T follicular helper cell (primary cell): ENCODE results near the gene CST3.
A peak's percentile ranks its signal among the peaks of the same experiment; 100 is the strongest.
"Not testable (repeated sequence)": the region's sequence is repeated elsewhere in the genome, so short reads cannot be mapped to it uniquely, and the experiment has no call there.

Source experiments
- DNase-seq: peaks from one replicate; pipeline ENCODE4 v3.0.0-alpha.2; 2020; ENCODE audit warnings: low read depth

Gene CST3

DNA sequence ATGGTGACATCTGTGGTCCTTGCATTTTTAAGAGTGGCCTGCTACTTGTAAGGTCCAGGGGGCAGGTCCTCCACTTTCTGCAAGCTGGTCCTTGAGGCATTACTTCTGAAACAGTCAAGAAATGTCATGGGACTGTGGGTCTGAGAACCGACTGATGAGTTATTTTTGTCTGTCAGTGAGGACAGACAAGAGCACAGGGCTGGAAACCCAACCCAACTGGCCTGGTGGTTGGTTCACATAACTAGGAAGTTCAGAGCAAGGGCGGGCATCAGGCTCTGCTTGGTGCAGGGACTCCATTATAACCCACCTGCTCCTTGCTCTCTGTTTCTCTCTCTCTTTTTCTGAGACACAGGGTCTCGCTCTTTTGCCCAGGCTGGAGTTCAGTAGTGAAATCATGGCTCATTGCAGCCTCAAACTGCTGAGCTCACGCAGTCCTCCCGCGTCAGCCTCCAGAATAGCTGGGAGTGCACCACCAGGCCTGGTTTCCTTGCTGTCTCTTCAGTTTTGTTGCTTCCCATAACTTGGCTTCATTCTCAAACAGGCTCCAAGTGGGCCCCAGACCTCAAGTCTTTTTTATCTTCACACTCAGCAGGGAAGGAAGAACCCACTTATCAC is 9.2 kb downstream of the CST3 start:
- DNase-seq, result no peak

DNA sequence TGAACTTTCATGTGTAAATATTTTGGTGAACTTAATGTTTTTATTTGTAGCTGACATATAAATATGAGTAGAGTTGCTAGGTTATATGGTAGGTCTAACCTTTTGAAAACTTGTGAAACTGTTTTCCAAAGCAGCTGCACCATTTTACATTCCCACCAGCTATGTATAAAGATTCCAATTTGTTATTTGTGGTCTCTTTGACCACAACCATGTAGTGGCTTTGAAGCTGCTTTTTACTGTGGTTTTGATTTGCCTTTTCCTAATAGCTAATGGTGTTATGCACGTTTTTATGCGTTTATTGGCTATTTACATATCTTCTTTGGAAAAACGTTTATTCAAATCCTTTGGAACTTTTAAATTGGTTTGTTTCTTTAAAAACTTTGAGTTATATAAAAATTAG is 10.3 kb downstream of the CST3 start:
- no peak for DNase-seq

DNA sequence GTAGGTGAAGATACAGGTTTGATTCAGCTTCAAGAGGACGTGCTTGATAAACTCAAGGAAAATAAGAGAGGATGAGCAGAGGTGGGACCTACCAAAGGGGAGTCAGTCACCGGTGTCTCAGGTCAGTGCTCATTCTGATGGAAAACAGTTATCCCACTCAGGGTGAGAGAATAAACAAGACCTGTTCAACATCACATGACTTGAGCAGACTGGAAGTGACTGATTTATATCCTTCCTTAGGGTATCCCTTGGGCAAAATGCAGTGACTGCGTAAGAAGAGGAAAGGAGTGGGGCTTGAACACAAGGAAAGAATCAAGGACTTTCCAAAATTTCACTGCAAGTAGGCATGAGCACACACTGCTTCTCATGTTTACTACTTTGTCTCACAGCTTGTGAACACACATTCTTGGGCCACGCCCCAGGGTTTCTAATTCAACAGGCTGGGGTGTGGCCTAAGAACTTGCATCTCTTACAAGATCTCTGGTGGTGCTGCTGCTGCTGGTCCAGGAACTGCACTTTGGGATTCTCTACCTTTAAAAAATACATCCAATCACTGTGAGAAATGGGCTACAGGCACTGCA is 11.6 kb downstream of the CST3 start:
- DNase-seq, result no peak

DNA sequence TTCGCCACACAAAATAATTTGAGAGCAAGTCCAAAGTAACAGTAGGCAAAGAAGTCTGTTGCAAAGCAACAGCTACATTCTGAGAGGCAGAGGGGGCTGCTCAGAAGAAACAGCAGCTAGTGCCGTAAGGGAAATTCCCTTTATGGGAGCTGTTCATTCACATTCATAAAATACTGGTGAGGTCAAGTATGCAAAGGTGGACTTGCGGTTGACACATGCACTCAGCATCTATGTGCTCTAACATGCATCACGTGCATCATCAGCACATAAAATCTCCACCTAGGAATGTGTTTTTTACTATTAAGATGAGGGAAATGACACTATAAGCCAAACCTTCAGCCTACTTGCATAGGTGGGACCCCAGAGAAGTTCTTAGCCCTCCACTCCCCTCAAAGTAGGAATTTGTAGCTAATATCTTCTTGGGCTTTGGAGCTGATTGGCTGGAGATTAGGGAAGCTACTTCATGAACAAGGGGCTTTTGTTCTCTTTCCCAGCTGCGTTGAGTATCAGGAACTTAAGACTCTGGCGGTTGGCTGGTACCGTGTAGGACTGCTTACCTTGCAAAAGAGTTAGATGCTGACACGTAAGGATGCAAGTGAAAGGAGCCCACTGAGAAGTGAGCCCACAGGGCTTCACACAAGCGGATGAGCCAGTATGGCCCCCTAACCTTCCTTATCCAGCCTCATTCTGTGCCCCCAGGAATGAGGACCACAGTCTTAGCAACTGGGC is 12.4 kb downstream of the CST3 start:
- no peak for DNase-seq

DNA sequence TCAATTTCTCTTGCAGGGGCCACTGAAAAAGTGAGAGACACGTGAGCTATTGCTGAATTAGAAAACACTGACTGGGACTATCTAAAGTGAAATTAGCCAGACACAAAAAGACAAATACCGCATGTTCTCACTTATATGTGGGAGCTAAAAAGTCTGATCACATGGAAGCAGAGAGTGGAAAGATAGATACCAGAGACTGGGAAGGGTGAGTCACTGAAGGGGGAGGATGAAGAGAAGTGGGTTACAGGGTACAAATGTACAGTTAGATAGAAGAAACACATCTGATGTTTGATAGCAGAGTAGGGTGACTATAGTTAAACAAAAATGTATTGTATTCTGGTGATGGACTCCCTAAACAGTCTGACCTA is 13.4 kb downstream of the CST3 start:
- no peak for DNase-seq

DNA sequence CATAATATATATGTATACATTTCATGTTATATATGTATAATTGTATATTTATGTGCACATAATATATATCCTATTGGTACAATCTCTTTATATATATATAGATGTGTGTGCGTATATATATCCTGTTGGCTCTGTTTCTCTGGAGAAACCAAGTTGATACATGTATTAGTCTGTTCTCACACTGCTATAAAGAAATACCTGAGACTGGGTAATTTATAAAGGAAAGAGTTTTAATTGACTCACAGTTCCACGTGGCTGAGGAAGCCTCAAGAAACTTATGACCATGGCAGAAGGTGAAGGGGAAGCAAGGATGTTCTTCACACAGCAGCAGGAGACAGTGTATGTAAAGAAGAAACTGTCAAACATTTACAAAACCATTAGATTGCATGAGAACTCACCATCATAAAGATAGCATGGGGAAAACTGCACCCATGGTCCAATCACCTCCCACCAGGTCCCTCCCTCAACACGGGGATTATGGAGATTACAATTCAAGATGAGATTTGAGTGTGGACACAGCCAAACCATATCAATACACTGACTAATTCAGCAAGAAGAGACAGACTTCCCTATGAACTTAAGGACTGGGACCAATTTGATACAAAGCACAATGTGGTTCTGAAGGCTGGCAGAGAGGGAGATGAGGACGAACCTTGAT is 14.0 kb downstream of the CST3 start:
- no peak for DNase-seq

DNA sequence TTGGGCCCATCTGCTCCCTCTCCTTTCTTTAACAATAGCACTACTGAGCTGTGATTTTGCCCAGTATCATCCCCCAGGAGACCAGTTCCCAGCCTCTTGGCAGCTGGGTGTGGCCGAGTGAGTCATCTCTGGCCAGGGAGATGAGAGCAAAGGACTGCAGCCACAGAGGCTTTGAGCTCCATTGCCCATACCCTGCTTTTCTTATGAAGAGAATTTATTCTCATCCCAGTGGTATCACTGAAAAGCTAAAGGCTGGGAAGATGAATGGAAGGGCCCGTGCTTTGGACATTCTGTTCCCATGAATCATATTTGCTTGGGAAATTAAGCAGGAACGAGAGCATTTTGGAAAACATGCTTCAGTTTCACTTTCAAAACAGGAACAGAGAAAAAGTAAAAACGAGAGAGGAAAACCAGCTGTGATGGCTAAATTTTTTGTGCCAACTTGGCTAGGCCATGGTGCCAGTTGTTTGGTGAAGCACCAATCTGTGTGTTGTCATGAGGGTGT is 14.9 kb downstream of the CST3 start:
- DNase-seq, result no peak

DNA sequence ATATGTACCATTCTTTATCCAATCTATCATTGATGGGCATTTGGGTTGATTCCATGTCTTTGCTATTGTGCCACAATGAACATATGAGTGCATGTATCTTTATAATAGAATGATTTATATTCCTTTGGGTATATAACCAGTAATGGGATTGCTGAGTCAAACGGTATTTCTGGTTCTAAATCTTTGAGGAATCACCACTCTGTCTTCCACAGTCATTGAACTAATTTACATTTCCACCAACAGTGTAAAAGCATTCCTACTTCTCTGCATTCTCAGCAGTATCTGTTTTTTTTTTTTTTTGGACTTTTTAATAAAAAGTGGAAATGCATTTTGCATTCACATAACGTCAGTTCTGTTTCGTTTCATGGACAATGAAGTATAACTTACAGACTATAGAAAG is 15.4 kb downstream of the CST3 start:
- not testable (repeated sequence) for DNase-seq

DNA sequence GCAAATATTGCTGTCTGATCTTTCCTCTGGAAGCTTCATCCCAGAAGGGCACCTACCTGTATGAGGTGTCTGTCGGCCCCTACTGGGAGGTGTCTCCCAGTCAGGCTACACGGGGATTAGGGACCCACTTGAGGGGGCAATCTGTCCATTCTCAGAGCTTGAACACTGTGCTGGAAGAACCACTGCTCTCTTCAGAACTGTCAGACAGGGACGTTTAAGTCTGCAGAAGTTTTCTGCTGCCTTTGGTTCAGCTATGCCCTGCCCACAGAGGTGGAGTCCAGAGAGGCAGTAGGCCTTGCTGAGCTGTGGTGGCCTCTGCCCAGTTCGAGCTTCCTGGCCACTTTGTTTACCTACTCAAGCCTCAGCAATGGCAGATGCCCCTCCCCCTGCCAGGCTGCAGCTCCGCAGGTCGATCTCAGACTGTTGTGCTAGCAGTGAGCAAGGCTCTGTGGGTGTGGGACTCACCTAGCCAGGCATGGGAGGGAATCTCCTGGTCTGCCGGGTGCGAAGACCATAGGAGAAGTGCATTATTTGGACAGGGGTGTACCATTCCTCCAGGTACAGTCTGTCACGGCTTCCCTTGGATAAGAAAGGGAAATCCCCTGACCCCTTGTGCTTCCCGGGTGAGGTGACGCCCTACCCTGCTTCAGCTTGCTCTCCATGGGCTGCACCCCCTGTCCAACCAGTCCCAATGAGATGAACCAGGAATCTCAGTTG is 16.9 kb downstream of the CST3 start:
- DNase-seq, result not testable (repeated sequence)

DNA sequence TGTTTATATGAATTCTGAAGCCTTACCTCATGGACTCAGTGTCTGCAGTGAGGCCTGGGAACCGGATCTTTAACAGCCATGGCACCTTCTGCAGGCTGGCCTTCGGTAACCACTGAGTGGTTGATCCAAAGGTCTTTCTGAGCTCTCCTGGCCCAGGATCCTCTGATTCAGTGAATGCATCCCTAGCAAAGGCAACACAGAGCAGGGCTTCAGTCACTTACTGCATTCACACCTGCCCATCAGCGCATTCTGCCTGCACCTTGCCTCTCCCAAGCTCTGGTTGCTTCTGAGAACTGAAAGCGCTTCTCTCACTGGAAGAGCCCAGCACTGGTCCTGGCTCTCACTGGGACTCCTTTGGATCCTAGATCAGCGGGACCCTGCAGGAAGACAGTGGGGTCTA is 23.6 kb downstream of the CST3 start:
- no peak for DNase-seq

DNA sequence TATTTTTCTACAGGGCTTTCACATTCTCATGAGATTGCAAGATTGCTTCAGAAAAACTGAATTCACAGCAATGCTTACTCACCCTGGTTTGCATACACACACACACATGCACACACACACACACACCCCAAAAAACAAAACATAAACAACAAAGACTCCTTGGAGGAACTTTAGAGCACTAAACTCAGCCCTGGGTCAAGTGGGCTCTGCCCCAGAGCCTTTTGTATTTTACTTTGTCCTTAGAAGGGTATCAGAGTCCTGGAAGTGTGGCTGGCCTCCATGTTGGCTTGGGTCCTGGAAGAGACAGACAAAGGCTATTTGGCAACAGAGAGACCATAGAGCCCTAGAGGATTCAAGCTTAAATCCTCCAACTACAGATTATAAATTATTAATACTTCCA is 24.1 kb downstream of the CST3 start:
- no peak for DNase-seq

DNA sequence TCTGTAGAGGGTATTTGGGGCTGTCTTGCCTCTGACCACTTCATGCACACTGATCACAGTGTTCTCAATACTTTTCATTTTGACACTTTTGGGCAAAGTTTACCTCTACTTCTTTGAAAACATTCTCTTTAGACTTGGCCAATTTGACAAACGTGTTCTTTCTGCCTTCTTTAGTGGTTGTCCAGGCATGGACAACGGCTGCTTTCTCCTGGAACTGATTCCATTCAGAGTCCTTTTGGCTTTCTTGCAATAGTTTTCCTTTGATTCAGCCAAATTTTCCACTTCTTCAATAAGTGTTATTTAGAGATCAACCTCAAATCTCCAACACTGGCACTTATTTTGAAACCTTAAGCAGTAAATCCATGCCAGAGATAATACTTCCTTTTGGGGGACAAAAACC is 25.4 kb downstream of the CST3 start:
- no peak for DNase-seq

DNA sequence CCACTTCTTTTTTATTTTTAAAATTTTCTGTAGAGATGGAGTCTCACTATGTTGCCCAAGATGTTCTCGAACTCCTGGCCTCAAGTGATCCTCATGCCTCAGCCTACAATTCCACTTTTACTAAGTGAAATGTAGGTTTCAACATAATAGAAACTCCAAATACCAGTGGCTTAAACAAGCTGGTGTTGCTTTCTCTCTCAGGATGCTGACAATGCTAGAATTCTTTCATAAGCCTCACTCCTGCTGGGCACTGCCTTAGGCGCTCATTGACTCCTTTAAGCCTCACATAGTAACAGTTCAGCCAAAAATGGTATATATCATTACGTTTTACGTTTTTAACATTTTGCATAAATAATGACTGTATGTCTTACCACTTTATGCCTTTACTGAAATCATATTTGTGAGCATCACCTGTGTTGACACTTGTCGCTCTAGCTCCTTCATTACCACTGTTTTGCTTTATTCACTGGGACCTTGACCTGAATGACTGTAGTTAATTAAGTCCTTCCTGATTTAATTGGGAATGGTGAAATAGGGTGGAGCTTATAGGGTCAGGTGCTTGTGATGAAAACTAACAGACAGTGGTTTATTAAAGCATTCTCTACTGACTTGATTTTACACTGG is 28.2 kb downstream of the CST3 start:
- no peak for DNase-seq

DNA sequence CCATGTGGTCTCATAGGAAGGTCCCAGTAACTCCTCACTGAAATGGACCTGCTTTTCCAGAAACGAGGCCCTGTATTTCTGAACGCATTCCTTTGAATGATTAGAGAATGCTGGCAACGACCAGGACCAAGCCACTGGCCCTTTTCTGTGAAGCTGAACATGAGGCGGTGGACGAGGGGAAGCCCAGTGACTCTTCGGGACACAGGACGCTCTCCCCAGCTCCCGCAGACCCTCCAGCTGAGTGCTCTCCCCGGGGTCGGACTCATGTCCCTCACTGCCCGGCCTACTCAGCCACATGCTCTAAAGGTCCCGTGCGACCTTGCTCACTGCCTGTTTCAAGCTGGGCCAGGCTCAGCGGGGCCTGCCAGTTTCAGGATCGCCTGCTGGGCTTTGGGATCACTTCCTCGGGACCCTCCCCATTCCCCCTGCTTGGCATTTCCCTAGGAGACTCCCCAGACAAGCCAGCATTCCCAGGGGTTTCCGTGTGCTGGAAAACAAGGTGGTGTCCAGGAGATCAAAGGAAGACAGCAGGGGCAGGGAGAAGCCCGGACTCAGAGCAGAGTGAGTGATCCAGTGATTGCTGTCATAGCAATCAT is 29.4 kb downstream of the CST3 start:
- DNase-seq, result no peak

DNA sequence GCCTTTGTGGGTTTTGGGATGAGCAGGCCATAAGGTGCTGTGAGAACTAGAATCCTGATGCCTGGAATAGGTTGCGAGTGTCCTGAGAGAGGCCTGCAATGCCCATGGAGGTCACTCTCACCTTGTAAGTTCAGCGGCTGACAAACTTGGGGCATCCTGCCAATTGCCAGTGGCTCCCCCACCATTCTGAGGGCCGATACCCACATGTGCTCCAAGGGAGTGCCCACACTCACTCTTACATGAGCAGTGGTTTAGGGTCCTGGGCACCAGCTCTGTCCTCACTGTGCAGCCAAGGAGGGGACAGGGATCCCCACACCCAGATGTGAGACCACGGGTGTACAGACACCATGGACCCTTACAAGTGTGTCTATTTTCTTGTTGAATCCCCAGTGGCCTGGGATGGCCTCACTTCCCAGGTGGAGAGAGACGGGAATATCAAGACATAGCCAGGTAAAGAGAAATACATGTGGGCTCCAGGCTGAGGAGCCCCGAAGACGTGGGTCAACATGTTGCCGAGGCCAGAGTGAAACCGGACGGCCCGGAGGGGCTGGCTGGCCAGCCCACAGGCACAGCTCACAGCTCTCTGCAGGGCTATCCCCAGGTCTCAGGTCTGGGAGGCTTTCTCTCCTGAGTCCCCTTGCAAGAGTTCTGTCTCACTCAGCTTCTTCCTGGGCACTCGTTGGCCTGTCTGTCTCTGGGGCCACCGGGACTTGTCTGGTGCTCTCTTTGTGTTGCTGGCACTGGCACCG is 30.1 kb downstream of the CST3 start:
- DNase-seq, result no peak

DNA sequence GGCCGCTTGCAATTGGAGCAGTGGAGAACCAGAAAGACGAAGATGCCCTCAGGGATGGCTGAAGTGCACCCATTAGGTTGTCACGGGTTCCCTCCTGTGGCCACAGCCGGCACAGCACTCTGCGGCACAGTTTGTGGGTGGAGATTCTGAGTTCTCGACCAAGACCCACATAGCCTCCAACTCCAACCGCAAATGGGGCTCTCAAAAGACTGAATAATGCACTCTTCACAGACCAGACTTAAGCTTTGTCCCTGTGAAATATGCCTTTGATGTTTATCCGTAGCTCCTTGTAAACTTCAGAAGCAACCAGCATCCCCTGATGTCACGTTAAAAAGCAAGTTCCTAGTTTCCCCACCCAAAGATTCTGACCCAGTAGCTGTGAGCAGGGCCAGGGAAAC is 31.1 kb downstream of the CST3 start:
- peak; percentile 27 for DNase-seq

DNA sequence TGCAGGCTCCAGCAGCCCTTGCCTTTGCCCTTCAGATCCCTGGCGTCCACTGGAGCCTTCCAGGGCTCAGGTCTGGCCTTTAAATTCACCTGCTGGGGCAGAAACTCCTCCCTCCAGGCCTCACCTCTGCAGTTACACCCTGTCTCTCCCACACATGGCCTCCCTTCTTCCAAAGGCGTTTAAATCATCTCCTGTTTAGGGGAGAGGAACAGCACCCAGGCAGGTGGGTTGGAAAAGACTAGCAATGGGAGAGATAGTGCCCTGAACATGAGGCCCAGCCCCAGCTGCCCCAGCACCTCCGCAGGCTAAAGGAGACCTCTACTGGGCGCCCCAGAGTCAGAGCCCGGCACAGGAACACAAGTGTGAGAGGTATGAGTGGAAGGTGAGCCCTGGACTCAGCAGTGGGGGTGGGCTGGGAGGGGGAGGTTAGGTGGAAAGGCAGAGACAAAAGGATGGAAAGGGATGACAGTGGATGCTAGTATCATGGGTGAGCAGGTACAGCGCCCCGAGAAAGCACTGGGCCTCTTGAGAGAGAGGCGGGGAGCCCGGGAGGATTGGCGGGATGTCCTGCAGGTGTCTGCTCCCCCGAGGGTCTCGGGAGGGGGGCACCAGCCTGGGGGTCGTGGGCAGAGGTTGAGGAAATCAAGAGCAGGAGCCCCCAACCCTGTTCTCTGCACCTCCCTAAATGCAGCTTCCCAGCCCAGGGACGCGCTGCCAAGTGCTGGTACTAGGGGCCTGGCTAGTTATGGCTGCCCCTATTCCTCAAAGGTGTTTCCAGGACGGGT is 31.7 kb downstream of the CST3 start, which contains the start of gene CST9:
Gene CST9, minus strand, starts transcription at position 51 of the 785 bp plus-strand sequence. CDS start 53 bp downstream, outside the sequence.
- no peak for DNase-seq

DNA sequence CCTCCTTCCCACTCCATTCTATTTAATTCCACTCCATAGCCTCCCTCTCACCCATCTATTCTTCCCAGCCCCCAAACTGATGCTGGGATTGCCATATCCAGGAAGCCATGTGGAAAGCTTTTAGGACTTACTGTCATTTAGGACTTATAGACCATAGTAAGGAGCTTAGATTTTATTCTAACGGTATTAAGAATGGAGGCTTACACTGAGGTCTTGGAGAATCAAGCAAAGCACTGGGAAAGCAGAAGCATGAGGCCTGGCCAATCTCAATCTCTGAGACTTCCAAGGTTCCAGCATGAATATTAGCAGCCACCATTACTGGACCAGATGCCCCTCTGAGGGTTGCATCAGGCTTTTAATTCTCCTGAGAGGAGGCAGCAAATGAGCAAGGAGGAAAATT is 33.4 kb downstream of the CST3 start:
- DNase-seq, result no peak

DNA sequence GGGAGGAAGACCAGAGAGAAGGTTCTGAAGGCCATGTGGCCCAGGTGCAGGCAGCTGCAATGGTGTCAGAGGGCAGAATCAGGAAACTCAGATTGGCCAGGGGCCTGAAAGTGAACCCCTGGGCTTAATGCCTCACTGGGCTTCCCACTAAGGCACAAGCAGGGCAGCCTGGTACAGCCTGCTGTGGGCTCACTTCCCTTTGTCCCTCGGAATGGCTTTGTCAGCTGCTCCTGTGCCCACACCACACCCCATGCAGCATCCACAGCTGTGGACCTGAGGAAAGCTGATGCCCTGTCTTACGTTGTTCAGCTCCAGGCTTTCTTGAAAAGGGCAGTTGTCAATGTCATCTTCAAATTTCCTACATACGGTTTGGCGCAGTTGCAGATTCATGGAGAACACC is 34.4 kb downstream of the CST3 start:
- no peak for DNase-seq

DNA sequence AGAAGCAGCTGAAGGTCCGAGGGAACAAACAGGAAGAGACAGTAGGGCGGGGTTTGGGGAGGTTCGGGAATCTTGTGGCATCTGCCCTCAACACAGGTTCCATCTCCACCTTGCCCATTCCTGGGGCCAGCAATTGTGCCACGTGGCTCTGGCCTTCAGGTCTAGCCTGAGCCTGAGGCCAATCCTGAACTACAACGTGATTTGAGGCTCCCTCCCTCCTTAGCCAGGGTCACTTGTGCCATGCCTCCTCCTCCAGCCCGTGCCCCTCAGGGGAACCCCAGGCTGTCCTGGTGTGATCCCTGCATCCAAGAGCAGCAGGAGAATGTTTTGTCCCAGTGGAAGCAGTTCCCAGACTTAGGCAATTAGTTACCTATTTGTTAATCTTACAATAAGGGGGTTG is 35.1 kb downstream of the CST3 start:
- no peak for DNase-seq
